ENCODE data around the gene TSPAN5.

TSPAN5 gene

GRCh38 chr4:98639523-98639922 lies 18.9 kb downstream of the TSPAN5 start:
- Histone ChIP-seq H3K9ac (ENCODE audit: low read depth, low read length) (no peak overlapping the region), H3K4me1 (ENCODE audit: control insufficient read depth, insufficient read depth, low read length) (no peaks in the 10 kb centered on the region), H3K4me3 (ENCODE audit: low read depth, low read length) (no peak overlapping the region), H3K27me3 (ENCODE audit: control insufficient read depth, insufficient read depth, low read length) (no peaks in the 10 kb centered on the region), H3K9me3 (ENCODE audit: control insufficient read depth, insufficient read depth, low read length) (no peaks in the 10 kb centered on the region), H3K36me3 (ENCODE audit: control insufficient read depth, insufficient read depth, low read length) (no peaks in the 10 kb centered on the region)

GRCh38 chr4:98639108-98639507 lies 19.3 kb downstream of the TSPAN5 start:
- Histone ChIP-seq H3K4me3 (ENCODE audit: low read depth, low read length) (no peak overlapping the region), H3K9ac (ENCODE audit: low read depth, low read length) (no peak overlapping the region)

GRCh38 chr4:98638661-98639060 lies 19.8 kb downstream of the TSPAN5 start:
- H3K27me3 ChIP-seq (ENCODE audit: control insufficient read depth, insufficient read depth, low read length) = no peaks in the 10 kb centered on the region
- H3K4me3 ChIP-seq (ENCODE audit: low read depth, low read length) = no peak overlapping the region
- H3K36me3 ChIP-seq (ENCODE audit: control insufficient read depth, insufficient read depth, low read length) = no peaks in the 10 kb centered on the region
- no peaks in the 10 kb centered on the region for H3K4me1 ChIP-seq (ENCODE audit: control insufficient read depth, insufficient read depth, low read length)
- H3K9ac ChIP-seq (ENCODE audit: low read depth, low read length) = no peak overlapping the region
- no peaks in the 10 kb centered on the region for H3K9me3 ChIP-seq (ENCODE audit: control insufficient read depth, insufficient read depth, low read length)

More at GRCh38 chr4:98639108-98639507, 19.3 kb downstream of the TSPAN5 start:
- no peaks in the 10 kb centered on the region for H3K27me3 ChIP-seq (ENCODE audit: control insufficient read depth, insufficient read depth, low read length)
- no peaks in the 10 kb centered on the region for H3K4me1 ChIP-seq (ENCODE audit: control insufficient read depth, insufficient read depth, low read length)
- no peaks in the 10 kb centered on the region for H3K9me3 ChIP-seq (ENCODE audit: control insufficient read depth, insufficient read depth, low read length)
- H3K36me3 ChIP-seq (ENCODE audit: control insufficient read depth, insufficient read depth, low read length) = no peaks in the 10 kb centered on the region

GRCh38 chr4:98634061-98634460 lies 24.4 kb downstream of the TSPAN5 start:
- Histone ChIP-seq H3K4me1 (ENCODE audit: control insufficient read depth, insufficient read depth, low read length) (no peaks in the 10 kb centered on the region), H3K9ac (ENCODE audit: low read depth, low read length) (no peak overlapping the region), H3K4me3 (ENCODE audit: low read depth, low read length) (no peak overlapping the region), H3K27me3 (ENCODE audit: control insufficient read depth, insufficient read depth, low read length) (no peaks in the 10 kb centered on the region), H3K36me3 (ENCODE audit: control insufficient read depth, insufficient read depth, low read length) (no peaks in the 10 kb centered on the region), H3K9me3 (ENCODE audit: control insufficient read depth, insufficient read depth, low read length) (no peaks in the 10 kb centered on the region)

GRCh38 chr4:98633159-98633558 lies 25.3 kb downstream of the TSPAN5 start:
- no peaks in the 10 kb centered on the region for H3K9me3 ChIP-seq (ENCODE audit: control insufficient read depth, insufficient read depth, low read length)
- no peak overlapping the region for H3K9ac ChIP-seq (ENCODE audit: low read depth, low read length)

GRCh38 chr4:98632258-98632657 lies 26.2 kb downstream of the TSPAN5 start:
- Histone ChIP-seq H3K9ac (ENCODE audit: low read depth, low read length) (no peak overlapping the region), H3K27me3 (ENCODE audit: control insufficient read depth, insufficient read depth, low read length) (no peaks in the 10 kb centered on the region), H3K36me3 (ENCODE audit: control insufficient read depth, insufficient read depth, low read length) (no peaks in the 10 kb centered on the region), H3K4me3 (ENCODE audit: low read depth, low read length) (no peak overlapping the region), H3K9me3 (ENCODE audit: control insufficient read depth, insufficient read depth, low read length) (no peaks in the 10 kb centered on the region), H3K4me1 (ENCODE audit: control insufficient read depth, insufficient read depth, low read length) (no peaks in the 10 kb centered on the region)

More at GRCh38 chr4:98633159-98633558, 25.3 kb downstream of the TSPAN5 start:
- Histone ChIP-seq H3K4me1 (ENCODE audit: control insufficient read depth, insufficient read depth, low read length) (no peaks in the 10 kb centered on the region), H3K4me3 (ENCODE audit: low read depth, low read length) (no peak overlapping the region), H3K27me3 (ENCODE audit: control insufficient read depth, insufficient read depth, low read length) (no peaks in the 10 kb centered on the region), H3K36me3 (ENCODE audit: control insufficient read depth, insufficient read depth, low read length) (no peaks in the 10 kb centered on the region)

- Histone ChIP-seq H3K4me1 (ENCODE audit: control insufficient read depth, insufficient read depth, low read length) (no peaks in the 10 kb centered on the region), H3K36me3 (ENCODE audit: control insufficient read depth, insufficient read depth, low read length) (no peaks in the 10 kb centered on the region), H3K9ac (ENCODE audit: low read depth, low read length) (no peak overlapping the region), H3K9me3 (ENCODE audit: control insufficient read depth, insufficient read depth, low read length) (no peaks in the 10 kb centered on the region), H3K27me3 (ENCODE audit: control insufficient read depth, insufficient read depth, low read length) (no peaks in the 10 kb centered on the region), H3K4me3 (ENCODE audit: low read depth, low read length) (no peak overlapping the region)
These were observed 26.9 kb downstream of the TSPAN5 start for GRCh38 chr4:98631506-98631905.

- Histone ChIP-seq H3K9me3 (ENCODE audit: control insufficient read depth, insufficient read depth, low read length) (no peaks in the 10 kb centered on the region), H3K4me3 (ENCODE audit: low read depth, low read length) (no peak overlapping the region), H3K9ac (ENCODE audit: low read depth, low read length) (no peak overlapping the region), H3K36me3 (ENCODE audit: control insufficient read depth, insufficient read depth, low read length) (no peaks in the 10 kb centered on the region), H3K27me3 (ENCODE audit: control insufficient read depth, insufficient read depth, low read length) (no peaks in the 10 kb centered on the region), H3K4me1 (ENCODE audit: control insufficient read depth, insufficient read depth, low read length) (peaks cover 4% of the 10 kb centered on the region)
These were observed 27.5 kb downstream of the TSPAN5 start for GRCh38 chr4:98630737-98631454.

GRCh38 chr4:98627531-98628257 lies 30.7 kb downstream of the TSPAN5 start:
- Histone ChIP-seq H3K36me3 (ENCODE audit: control insufficient read depth, insufficient read depth, low read length) (no peaks in the 10 kb centered on the region), H3K4me1 (ENCODE audit: control insufficient read depth, insufficient read depth, low read length) (peaks cover 11% of the 10 kb centered on the region), H3K9ac (ENCODE audit: low read depth, low read length) (no peak overlapping the region), H3K27me3 (ENCODE audit: control insufficient read depth, insufficient read depth, low read length) (no peaks in the 10 kb centered on the region), H3K9me3 (ENCODE audit: control insufficient read depth, insufficient read depth, low read length) (no peaks in the 10 kb centered on the region), H3K4me3 (ENCODE audit: low read depth, low read length) (no peak overlapping the region)

- Histone ChIP-seq H3K4me3 (ENCODE audit: low read depth, low read length) (no peak overlapping the region), H3K27me3 (ENCODE audit: control insufficient read depth, insufficient read depth, low read length) (no peaks in the 10 kb centered on the region), H3K9ac (ENCODE audit: low read depth, low read length) (no peak overlapping the region), H3K9me3 (ENCODE audit: control insufficient read depth, insufficient read depth, low read length) (no peaks in the 10 kb centered on the region), H3K36me3 (ENCODE audit: control insufficient read depth, insufficient read depth, low read length) (no peaks in the 10 kb centered on the region), H3K4me1 (ENCODE audit: control insufficient read depth, insufficient read depth, low read length) (peaks cover 11% of the 10 kb centered on the region)
These were observed 32.1 kb downstream of the TSPAN5 start for GRCh38 chr4:98626350-98626749.

- H3K4me3 ChIP-seq (ENCODE audit: low read depth, low read length) = no peak overlapping the region
These were observed 32.5 kb downstream of the TSPAN5 start for GRCh38 chr4:98625920-98626319.

GRCh38 chr4:98625399-98625798 lies 33.0 kb downstream of the TSPAN5 start:
- Histone ChIP-seq H3K4me1 (ENCODE audit: control insufficient read depth, insufficient read depth, low read length) (peaks cover 13% of the 10 kb centered on the region), H3K27me3 (ENCODE audit: control insufficient read depth, insufficient read depth, low read length) (no peaks in the 10 kb centered on the region), H3K9ac (ENCODE audit: low read depth, low read length) (no peak overlapping the region), H3K9me3 (ENCODE audit: control insufficient read depth, insufficient read depth, low read length) (no peaks in the 10 kb centered on the region), H3K36me3 (ENCODE audit: control insufficient read depth, insufficient read depth, low read length) (no peaks in the 10 kb centered on the region), H3K4me3 (ENCODE audit: low read depth, low read length) (no peak overlapping the region)

More at GRCh38 chr4:98625920-98626319, 32.5 kb downstream of the TSPAN5 start:
- Histone ChIP-seq H3K9ac (ENCODE audit: low read depth, low read length) (no peak overlapping the region), H3K36me3 (ENCODE audit: control insufficient read depth, insufficient read depth, low read length) (no peaks in the 10 kb centered on the region), H3K9me3 (ENCODE audit: control insufficient read depth, insufficient read depth, low read length) (no peaks in the 10 kb centered on the region), H3K4me1 (ENCODE audit: control insufficient read depth, insufficient read depth, low read length) (peaks cover 11% of the 10 kb centered on the region), H3K27me3 (ENCODE audit: control insufficient read depth, insufficient read depth, low read length) (no peaks in the 10 kb centered on the region)
